HepG2 (cell line): ENCODE results near the gene TRIM9. TPM values are rescaled to one million over a fixed set of nuclear protein-coding genes. Genes with fewer than 3 reads are reported as not detected.

Experiments
- ARID5B ChIP-seq: IDR thresholded peaks from 2 replicates; pipeline ENCODE4 v1.4.0; 2020; ENCODE audit warnings: mild to moderate bottlenecking, missing genetic modification reagents
- CCAR2 ChIP-seq: fragments of 200-400 bp; formaldehyde crosslinking; optimal IDR thresholded peaks from 2 replicates; pipeline ENCODE3; 2018; ENCODE audit warnings: low read depth, mild to moderate bottlenecking, low read length, moderate library complexity
- CSRNP1 ChIP-seq: sonication (generic); formaldehyde crosslinking; IDR thresholded peaks from 2 replicates; pipeline ENCODE4 v1.8.1; 2023; ENCODE audit warnings: mild to moderate bottlenecking, missing genetic modification reagents
- PITX1 ChIP-seq: sonication (generic); formaldehyde crosslinking; IDR thresholded peaks from 2 replicates; pipeline ENCODE4 v1.5.1; 2020; ENCODE audit warnings: mild to moderate bottlenecking, missing genetic modification reagents
- POLR2AphosphoS5 ChIP-seq: IDR thresholded peaks from 2 replicates; pipeline ENCODE4 v1.6.1; 2012; ENCODE audit warnings: low read depth, low read length
- RARG ChIP-seq: sonication (generic); formaldehyde crosslinking; IDR thresholded peaks from 2 replicates; pipeline ENCODE4 v1.4.0; 2020; ENCODE audit warnings: low read depth, mild to moderate bottlenecking, missing genetic modification reagents
- SP1 ChIP-seq, 2 experiments: fragments of 450-650 bp in 1 of 2; sonication (generic) in 1 of 2; formaldehyde crosslinking in 1 of 2; IDR thresholded peaks; 2 replicates each; pipeline versions ENCODE4 v1.4.0 to v1.6.1; 2016 to 2020; ENCODE audit warnings: missing genetic modification reagents in 1 of 2
- SP2 ChIP-seq: sonication (generic); formaldehyde crosslinking; IDR thresholded peaks from 2 replicates; pipeline ENCODE4 v1.5.1; 2020; ENCODE audit warnings: mild to moderate bottlenecking, missing genetic modification reagents
- TFE3 ChIP-seq: IDR thresholded peaks from 2 replicates; pipeline ENCODE4 v1.6.1; 2016
- ZNF18 ChIP-seq: sonication (generic); formaldehyde crosslinking; IDR thresholded peaks from 2 replicates; pipeline ENCODE4 v1.8.0; 2022; ENCODE audit warnings: mild to moderate bottlenecking, missing genetic modification reagents; ENCODE audit not compliant: insufficient replicate concordance
- ZNF552 ChIP-seq: sonication (generic); formaldehyde crosslinking; IDR thresholded peaks from 2 replicates; pipeline ENCODE4 v1.9.0; 2022; ENCODE audit warnings: missing genetic modification reagents, mild to moderate bottlenecking, borderline replicate concordance
- ZNF598 ChIP-seq: sonication (generic); formaldehyde crosslinking; IDR thresholded peaks from 2 replicates; pipeline ENCODE4 v1.5.1; 2020; ENCODE audit warnings: mild to moderate bottlenecking, missing genetic modification reagents, borderline replicate concordance
- ZNF691 ChIP-seq: sonication (generic); formaldehyde crosslinking; IDR thresholded peaks from 2 replicates; pipeline ENCODE4 v1.4.0; 2020; ENCODE audit warnings: missing genetic modification reagents, low read depth, mild to moderate bottlenecking, borderline replicate concordance
- ZNF737 ChIP-seq: sonication (generic); formaldehyde crosslinking; IDR thresholded peaks from 2 replicates; pipeline ENCODE4 v1.5.0; 2020; ENCODE audit warnings: missing genetic modification reagents, mild to moderate bottlenecking, borderline replicate concordance
- ZNF891 ChIP-seq: sonication (generic); formaldehyde crosslinking; IDR thresholded peaks from 2 replicates; pipeline ENCODE4 v1.5.0; 2020; ENCODE audit warnings: mild to moderate bottlenecking, missing genetic modification reagents
- polyA plus RNA-seq, 8 experiments: library from polyadenylated mRNA; depleted of rRNA in 3 of 8; stranded (reverse) in 7 of 8; unstranded in 1 of 8; fragments of >200 nt; fragmentation: Illumina TruSeq in 4 of 8; extraction: Trizol in 4 of 8; gene quantifications; 2 replicates each; pipeline versions ENCODE4 v1.2.1 to v1.2.3, GENCODE V29; 2011 to 2016; ENCODE audit warnings: low read depth in 4 of 8, missing spikeins in 1 of 8, mixed read lengths in 1 of 8; ENCODE audit not compliant: insufficient read depth in 1 of 8
- total RNA-seq, 5 experiments: library from RNA; depleted of rRNA; stranded (reverse); fragments of >200 nt; fragmentation: Illumina TruSeq; extraction: Trizol; gene quantifications; 2 replicates each; pipeline ENCODE4 v1.2.3, GENCODE V29; 2016; ENCODE audit warnings: low read depth in 1 of 5

TRIM9 gene
- total and polyA plus RNA-seq, 2 of the 13 experiments (the other 11 are each of a cell fraction or from before 2014, with no cell fraction given) = 0.04 to 0.07 TPM

GRCh38 chr14:51094901-51095853 lies at the start of gene TRIM9 (continued):
- no peak for TF ChIP-seq PITX1
- TF ChIP-seq ZNF737 = no peak
- TF ChIP-seq ZNF598 (CRISPR knock-in tag) = 0 out of 2 replicates have a peak, but pooled peaks have one; percentile 18
- TF ChIP-seq POLR2AphosphoS5 = no peak
- TF ChIP-seq CCAR2 = no peak
- TF ChIP-seq TFE3 (CRISPR knock-in tag) = 0 out of 2 replicates have a peak, but pooled peaks have one; percentile 16
- TF ChIP-seq SP2 (CRISPR knock-in tag) = peak; percentile 95
- TF ChIP-seq ZNF691 (CRISPR knock-in tag) = peak; percentile 44; the same call in 1 of the 2 replicates
- TF ChIP-seq ARID5B (CRISPR knock-in tag) = peak; percentile 13; the same call in 1 of the 2 replicates
- no peak for TF ChIP-seq CSRNP1
- TF ChIP-seq ZNF891 (CRISPR knock-in tag) = peak; percentile 69
- TF ChIP-seq ZNF552 (CRISPR knock-in tag) = 0 out of 2 replicates have a peak, but pooled peaks have one; percentile 48
- peak; percentile 24 for TF ChIP-seq ZNF18
- no peak for TF ChIP-seq SP1 (IDR thresholded peaks at IDR 0.05)
- peak; percentile 51; the same call in 1 of the 2 replicates for TF ChIP-seq SP1 (CRISPR knock-in tag; IDR thresholded peaks at IDR 0.05)
- no peak for TF ChIP-seq RARG
